GM18520 (cell line): ENCODE results near the gene TAF1A.

Experiments used
- ATAC-seq: cut with Tn5 transposase; IDR thresholded peaks from one replicate; pipeline ENCODE4 v1.9.1; 2021; ENCODE audit not compliant: unreplicated experiment

The TAF1A gene

DNA sequence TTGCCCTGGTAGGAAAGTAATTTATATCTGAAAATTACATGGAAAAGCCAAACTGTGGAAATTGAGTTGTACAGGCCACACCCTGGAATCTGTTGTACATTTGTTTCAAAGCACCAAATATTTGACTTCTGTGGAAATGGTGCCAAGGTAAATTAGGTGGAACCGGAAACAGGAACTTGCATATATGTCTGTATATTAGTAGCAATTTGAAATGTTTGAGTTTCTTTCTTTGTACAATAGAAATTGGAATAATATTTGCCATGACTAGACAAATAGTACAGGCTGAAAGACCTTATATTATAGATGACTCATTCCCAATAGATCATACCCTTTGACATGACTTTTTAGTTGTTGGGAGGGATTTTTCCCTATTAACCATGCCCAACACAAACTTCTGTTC is 10.5 kb upstream of the TAF1A start:
- no peak for ATAC-seq

DNA sequence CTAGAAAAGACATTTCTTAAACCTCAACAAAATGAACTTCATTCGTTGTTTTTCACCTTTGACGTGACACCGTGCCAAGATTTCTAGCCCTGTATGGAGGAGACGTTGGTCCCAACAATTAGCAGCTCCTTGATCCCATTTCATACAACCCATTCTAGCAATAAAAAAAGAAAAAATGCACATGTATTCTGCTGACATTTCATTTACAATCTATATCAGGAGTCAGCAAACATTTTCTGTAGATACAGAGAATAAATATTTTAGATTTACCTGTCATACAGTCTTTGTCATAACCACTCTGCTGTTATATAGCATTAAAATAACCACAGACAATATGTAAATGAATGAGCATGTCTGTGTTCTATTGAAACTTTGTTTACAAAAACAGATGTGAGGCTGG is 7.0 kb upstream of the TAF1A start:
- no peak for ATAC-seq

GRCh38 chr1:222594789-222595188 is 5.1 kb upstream of the TAF1A start:
- no peak for ATAC-seq

- ATAC-seq, result no peak
Observed at GRCh38 chr1:222592171-222592570, 2.4 kb upstream of the TAF1A start.

DNA sequence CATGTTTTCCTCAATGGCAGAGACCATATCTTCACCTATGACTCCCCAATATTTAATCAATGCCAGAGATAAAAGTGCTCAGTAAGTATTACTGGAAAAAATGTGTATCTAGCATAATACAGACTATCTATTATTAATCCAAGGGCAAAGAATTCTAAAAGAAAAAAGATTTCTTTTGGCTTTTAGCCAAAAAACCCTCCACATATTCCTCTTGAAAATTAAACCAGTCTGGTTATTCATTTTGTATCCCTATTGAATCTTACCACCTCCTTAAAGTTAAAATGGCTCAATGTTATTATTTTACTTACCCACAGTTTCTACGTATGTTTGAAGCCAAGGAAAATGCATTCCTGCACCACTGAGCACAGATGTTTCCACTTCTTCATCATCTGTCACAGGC is 1.6 kb downstream of the TAF1A start:
- ATAC-seq, result no peak

GRCh38 chr1:222586842-222587241 is 2.9 kb downstream of the TAF1A start:
- no peak for ATAC-seq

DNA sequence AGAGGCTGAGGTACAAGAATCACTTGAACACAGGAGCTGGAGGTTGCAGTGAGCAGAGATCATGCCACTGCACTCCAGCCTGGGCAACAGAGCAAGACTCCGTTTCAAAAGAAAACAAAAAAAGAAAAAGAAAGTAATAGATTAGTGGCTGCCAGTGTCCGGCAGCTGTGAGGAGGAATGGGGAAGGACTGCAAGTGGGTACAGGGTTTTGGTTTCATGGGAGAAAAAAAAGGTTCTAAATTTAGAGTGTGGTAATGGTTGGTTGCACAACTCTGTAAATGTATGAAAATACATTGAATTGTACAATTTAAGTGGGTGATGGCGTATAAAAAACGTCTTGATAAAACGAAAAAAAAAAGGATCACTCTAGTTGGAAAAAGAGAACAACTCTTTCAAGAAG is 6.7 kb downstream of the TAF1A start:
- peak; percentile 77 for ATAC-seq

- peak; percentile 78 for ATAC-seq
Observed at GRCh38 chr1:222582099-222582774, 7.5 kb downstream of the TAF1A start.

GRCh38 chr1:222579316-222579715 is 10.4 kb downstream of the TAF1A start:
- ATAC-seq, result no peak

GRCh38 chr1:222570837-222571236 is 18.9 kb downstream of the TAF1A start:
- no peak for ATAC-seq

DNA sequence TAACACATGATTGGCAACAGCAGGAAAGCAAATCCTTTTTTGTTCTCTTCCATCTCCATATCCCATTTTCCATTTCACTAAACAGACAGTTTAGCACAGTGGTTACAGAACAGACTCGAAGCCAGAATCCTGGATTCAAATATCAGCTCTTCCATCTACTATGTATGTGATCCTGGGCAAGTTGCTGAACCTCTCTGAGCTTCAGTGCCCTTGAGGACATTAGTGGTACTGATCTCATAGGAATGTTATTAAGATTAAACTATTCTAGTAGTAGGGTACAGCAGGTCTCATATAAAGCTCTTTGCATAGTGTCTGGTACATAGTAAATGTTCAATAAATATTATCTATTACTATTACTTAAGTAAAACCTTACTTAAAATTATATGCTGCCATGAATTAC is 28.1 kb downstream of the TAF1A start:
- no peak for ATAC-seq

- ATAC-seq, result no peak
Observed at GRCh38 chr1:222557574-222557973, 32.2 kb downstream of the TAF1A start.

DNA sequence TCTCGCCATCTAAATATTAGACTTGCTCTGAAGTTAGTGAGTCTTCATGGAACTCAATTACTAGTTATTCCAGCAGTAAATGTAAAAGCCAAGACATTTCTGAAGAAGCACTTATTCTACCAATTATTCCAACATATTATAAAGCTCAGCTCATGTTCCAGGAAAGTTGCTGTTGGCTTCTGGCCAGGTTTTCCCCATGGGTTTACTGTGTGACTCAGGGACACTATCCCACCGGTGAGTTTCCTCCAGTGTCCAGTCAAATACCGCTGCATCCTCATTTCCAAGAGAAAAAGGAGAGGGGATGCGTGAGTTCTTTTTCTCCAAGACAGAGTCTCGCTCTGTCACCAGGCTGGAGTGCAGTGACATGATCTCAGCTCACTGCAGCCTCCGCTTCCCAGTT is 32.6 kb downstream of the TAF1A start:
- ATAC-seq, result no peak

GRCh38 chr1:222555992-222556615 is 33.6 kb downstream of the TAF1A start:
- ATAC-seq, result no peak

DNA sequence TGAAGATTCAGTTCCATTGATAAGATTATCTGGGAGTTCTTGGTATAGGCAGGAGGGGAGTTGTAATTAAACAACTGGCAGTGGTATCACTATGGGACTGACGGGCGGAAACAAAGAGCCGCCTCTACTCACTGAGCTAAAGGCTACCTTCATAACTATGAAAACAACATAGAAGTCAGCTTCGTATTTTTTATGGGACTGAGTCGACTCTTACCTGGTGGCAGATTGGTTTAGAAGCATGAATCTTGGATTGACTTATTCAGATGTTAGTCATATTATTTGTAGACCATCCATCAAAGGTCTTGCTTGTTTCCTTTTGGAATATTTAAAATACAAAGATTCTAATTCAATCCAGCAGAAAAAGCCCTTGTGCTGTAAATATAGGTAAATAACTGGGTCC is 35.6 kb downstream of the TAF1A start:
- ATAC-seq, result no peak

DNA sequence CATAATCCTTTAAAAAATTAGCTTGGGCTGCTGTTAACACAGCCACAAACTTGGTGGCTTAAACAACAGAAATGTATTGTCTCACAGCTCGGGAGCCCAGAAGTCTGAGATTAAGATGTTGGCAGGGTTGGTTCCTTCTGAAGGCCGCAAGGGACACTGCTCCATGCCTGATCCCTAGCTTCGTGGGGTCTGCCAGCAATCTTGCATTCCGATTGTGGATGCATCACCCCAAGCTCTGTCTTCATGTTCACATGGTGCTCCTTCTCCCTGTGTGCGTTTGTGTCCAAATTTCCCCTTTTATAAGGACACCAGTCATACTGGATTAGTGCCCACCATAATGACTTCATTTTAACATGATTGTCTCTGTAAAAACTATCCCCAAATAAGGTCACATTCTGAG is 36.9 kb downstream of the TAF1A start:
- no peak for ATAC-seq

DNA sequence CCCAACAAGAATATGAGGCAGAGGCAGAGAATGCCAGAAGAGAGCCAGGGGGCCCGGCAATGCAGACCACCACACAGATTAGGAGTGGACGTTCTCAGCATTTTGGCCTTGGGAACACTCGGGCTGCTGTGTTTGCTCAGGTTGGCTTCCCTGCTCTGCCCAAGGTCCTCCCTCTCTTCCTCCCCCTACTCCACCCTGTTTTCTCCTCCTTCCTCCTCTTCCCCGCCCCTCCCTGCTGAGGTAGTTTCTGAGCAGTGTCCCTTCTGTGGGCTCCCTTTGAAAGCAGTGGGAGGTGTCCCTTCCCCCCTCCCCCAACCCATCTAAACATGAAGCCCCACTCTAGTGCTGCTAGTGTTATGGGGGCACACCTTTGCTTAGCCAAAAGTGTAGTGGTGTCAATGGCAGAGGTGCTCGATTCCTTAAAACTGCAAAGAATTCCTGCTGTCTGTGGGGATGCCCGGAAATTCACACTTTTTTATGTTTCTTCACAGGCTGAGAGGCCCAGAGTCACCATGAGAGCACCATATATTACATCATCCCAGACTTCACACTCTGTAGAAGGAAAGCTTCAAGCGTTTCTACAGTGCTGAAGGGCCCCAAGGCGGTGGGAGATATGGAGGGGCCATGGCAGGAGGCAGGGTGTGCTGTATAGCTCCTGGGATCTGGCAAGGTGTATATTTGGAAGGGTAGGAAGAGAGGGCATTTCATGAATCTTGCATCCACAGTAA is 41.6 kb downstream of the TAF1A start, which contains the start of gene HHIPL2:
Gene HHIPL2, minus strand, starts transcription at position 161 of the 728 bp plus-strand sequence. Its CDS starts 60 bp downstream, at position 101.
- ATAC-seq, result no peak

DNA sequence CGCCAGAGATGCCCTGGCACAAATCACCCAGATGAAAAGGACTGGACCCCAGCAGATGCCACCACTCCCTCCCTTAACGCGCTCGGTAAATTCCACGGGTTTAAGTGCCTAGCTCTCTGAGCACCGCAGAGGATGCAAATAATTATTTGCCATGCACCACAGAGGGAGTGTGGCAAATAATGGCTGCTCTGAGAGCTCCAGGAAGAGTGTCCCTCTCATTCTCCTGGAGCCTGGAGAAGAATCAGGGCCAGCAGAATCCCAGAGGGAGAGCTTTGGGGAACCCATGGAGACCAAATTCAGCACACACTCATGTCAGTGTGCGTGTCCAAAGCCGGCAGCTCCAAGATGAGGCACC is 42.5 kb downstream of the TAF1A start:
- no peak for ATAC-seq

GRCh38 chr1:222546548-222547259 is 43.0 kb downstream of the TAF1A start:
- ATAC-seq, result no peak

GRCh38 chr1:222546091-222546490 is 43.6 kb downstream of the TAF1A start:
- no peak for ATAC-seq

- ATAC-seq, result no peak
Observed at GRCh38 chr1:222543817-222544216, 45.9 kb downstream of the TAF1A start.

DNA sequence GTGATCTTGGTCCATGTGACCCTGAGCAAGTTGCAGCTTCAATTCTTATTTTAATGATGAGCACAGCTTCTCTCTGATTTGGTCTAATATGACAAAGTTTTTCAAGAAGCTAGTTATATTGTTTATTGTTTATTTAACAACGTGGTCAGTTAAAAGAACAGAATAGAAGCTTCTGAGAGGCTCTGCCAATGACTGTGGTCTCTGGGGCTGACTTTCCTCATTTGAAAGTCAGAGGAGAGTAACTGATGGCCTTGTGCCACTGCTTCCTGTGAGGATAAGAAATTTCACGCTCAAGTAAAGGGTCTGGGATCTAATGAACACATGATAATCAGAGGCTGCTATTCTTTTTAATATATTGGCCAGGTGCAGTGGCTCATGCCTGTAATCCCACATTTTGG is 49.1 kb downstream of the TAF1A start:
- ATAC-seq, result no peak
